Measurements from ENCODE around the gene PPP6R2.

The PPP6R2 gene

GRCh38 chr22:50306753-50307749 is 36.1 kb upstream of the PPP6R2 start, which contains the start of gene PLXNB2:
Gene PLXNB2 (minus strand): TSS chr22:50307646. CDS start chr22:50290584, 17,062 bp downstream.
- DNase-seq: no peak

- DNase-seq: no peak
Observed at GRCh38 chr22:50307890-50308596, 35.1 kb upstream of the PPP6R2 start.

GRCh38 chr22:50308597-50308935 is 34.6 kb upstream of the PPP6R2 start:
- no peak for DNase-seq

GRCh38 chr22:50308986-50309600 is 34.0 kb upstream of the PPP6R2 start:
- DNase-seq: no peak

- DNase-seq: no peak
Observed at GRCh38 chr22:50309601-50309991, 33.5 kb upstream of the PPP6R2 start.

- DNase-seq: no peak
Observed at GRCh38 chr22:50310031-50310722, 33.0 kb upstream of the PPP6R2 start.

GRCh38 chr22:50310949-50311444 is 32.1 kb upstream of the PPP6R2 start:
- no peak for DNase-seq

- DNase-seq: no peak
Observed at GRCh38 chr22:50311606-50312351, 31.3 kb upstream of the PPP6R2 start.

GRCh38 chr22:50312371-50312770 is 30.8 kb upstream of the PPP6R2 start:
- no peak for DNase-seq

GRCh38 chr22:50313021-50313420 is 30.1 kb upstream of the PPP6R2 start:
- no peak for DNase-seq

GRCh38 chr22:50313600-50313999 is 29.5 kb upstream of the PPP6R2 start:
- DNase-seq: no peak

GRCh38 chr22:50314081-50314454 is 29.1 kb upstream of the PPP6R2 start:
- DNase-seq: no peak

- no peak for DNase-seq
Observed at GRCh38 chr22:50314455-50315288, 28.5 kb upstream of the PPP6R2 start.

GRCh38 chr22:50315289-50316113 is 27.6 kb upstream of the PPP6R2 start:
- no peak for DNase-seq

GRCh38 chr22:50316114-50317065 is 26.7 kb upstream of the PPP6R2 start:
- no peak for DNase-seq

- no peak for DNase-seq
Observed at GRCh38 chr22:50317178-50317577, 25.9 kb upstream of the PPP6R2 start.

GRCh38 chr22:50317674-50318073 is 25.5 kb upstream of the PPP6R2 start:
- no peak for DNase-seq

- DNase-seq: no peak
Observed at GRCh38 chr22:50318356-50318697, 24.8 kb upstream of the PPP6R2 start.
